OCI-LY3 (cell line): Measurements from ENCODE around the gene GREM2.

Experiments used
- H2AFZ ChIP-seq: fragments of 200-600, 300-600 bp; shearing (Covaris generic); 2 replicates; pipeline ENCODE4 v1.6.0; 2014; ENCODE audit warnings: antibody characterized with exemption, low read depth, low read length
- H3K27ac ChIP-seq: fragments of 200-600, 300-600 bp; sonication (generic); 2 replicates; pipeline ENCODE4 v1.5.1; 2014; ENCODE audit warnings: mild to moderate bottlenecking, low read length, moderate library complexity, mixed read lengths
- H3K27me3 ChIP-seq: fragments of 200-600, 300-600 bp; sonication (generic); 2 replicates; pipeline ENCODE4 v1.6.1; 2014; ENCODE audit warnings: low read depth, low read length, mixed read lengths
- H3K36me3 ChIP-seq: fragments of 200-600, 300-600 bp; sonication (generic); replicated peaks from 2 replicates; pipeline ENCODE3; 2014; ENCODE audit warnings: low read depth, low read length, mixed read lengths
- H3K4me1 ChIP-seq: fragments of 300-600, 200-600 bp; sonication (generic); 2 replicates; pipeline ENCODE4 v1.6.1; 2014; ENCODE audit warnings: low read length, mixed read lengths
- H3K4me2 ChIP-seq: fragments of 200-600, 300-600 bp; sonication (generic); 2 replicates; pipeline ENCODE4 v1.6.1; 2014; ENCODE audit warnings: low read length, mixed read lengths
- H3K4me3 ChIP-seq: fragments of 300-600, 200-600 bp; sonication (generic); 2 replicates; pipeline ENCODE4 v1.5.1; 2014; ENCODE audit warnings: antibody characterized with exemption, mild to moderate bottlenecking, low read length, moderate library complexity
- H3K79me2 ChIP-seq: fragments of 300-600, 200-600 bp; shearing (Covaris generic); 2 replicates; pipeline ENCODE4 v1.6.1; 2014; ENCODE audit warnings: mild to moderate bottlenecking, low read length, mixed read lengths
- H3K9ac ChIP-seq: fragments of 300-600, 200-600 bp; shearing (Covaris generic); 2 replicates; pipeline ENCODE4 v1.6.0; 2014; ENCODE audit warnings: mild to moderate bottlenecking, low read length, moderate library complexity
- H3K9me3 ChIP-seq: fragments of 200-600, 300-600 bp; shearing (Covaris generic); 2 replicates; pipeline ENCODE4 v1.6.1; 2014; ENCODE audit warnings: low read length, mixed read lengths; ENCODE audit not compliant: insufficient read depth
- H4K20me1 ChIP-seq: fragments of 200-600, 300-600 bp; sonication (generic); 2 replicates; pipeline ENCODE4 v1.6.1; 2016; ENCODE audit warnings: low read length, mixed read lengths; ENCODE audit not compliant: insufficient read depth
- EZH2phosphoT487 ChIP-seq: fragments of 200-600 bp; shearing (Covaris generic); IDR thresholded peaks from 2 replicates; pipeline ENCODE4 v1.6.1; 2018; ENCODE audit warnings: antibody characterized with exemption, mixed run types, low read depth
- TF ChIP-seq, protein P1 (sequence below): fragments of 200-600, 300-600 bp; sonication (generic); IDR thresholded peaks from 2 replicates; pipeline ENCODE4 v1.5.1; 2014; ENCODE audit warnings: antibody characterized with exemption, low read length, low read depth

GREM2 gene

DNA sequence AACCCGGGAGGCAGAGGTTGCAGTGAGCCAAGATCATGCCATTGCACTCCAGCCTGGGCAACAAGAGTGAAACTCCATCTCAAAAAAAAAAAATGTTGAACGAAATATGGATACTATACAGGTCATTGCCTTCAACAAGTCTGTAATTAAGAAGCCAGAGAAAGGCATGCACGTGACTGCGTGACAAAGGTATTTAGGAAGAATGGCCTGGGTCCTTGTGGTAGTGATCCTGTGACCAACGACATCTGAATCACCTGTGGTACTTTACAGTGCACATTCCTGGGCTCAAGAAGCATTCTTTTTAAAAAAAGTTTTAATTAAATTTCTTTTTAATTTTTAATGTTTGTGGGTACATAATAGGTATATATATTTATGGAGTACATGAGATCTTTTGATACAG, 115.0 kb downstream of the GREM2 start:
- Histone ChIP-seq H2AFZ (no peak overlapping the region), H3K9ac (no peak overlapping the region), H3K4me2 (no peak overlapping the region), H3K4me3 (no peak overlapping the region), H3K4me1 (no peaks in the 10 kb centered on the region), H3K36me3 (no peaks in the 10 kb centered on the region), H3K27ac (no peak overlapping the region), H3K9me3 (no peaks in the 10 kb centered on the region), H4K20me1 (no peaks in the 10 kb centered on the region), H3K79me2 (no peaks in the 10 kb centered on the region), H3K27me3 (no peaks in the 10 kb centered on the region)
- no peak for TF ChIP-seq EZH2phosphoT487
- TF ChIP-seq, protein P1, sequence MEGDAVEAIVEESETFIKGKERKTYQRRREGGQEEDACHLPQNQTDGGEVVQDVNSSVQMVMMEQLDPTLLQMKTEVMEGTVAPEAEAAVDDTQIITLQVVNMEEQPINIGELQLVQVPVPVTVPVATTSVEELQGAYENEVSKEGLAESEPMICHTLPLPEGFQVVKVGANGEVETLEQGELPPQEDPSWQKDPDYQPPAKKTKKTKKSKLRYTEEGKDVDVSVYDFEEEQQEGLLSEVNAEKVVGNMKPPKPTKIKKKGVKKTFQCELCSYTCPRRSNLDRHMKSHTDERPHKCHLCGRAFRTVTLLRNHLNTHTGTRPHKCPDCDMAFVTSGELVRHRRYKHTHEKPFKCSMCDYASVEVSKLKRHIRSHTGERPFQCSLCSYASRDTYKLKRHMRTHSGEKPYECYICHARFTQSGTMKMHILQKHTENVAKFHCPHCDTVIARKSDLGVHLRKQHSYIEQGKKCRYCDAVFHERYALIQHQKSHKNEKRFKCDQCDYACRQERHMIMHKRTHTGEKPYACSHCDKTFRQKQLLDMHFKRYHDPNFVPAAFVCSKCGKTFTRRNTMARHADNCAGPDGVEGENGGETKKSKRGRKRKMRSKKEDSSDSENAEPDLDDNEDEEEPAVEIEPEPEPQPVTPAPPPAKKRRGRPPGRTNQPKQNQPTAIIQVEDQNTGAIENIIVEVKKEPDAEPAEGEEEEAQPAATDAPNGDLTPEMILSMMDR, result no peak

DNA sequence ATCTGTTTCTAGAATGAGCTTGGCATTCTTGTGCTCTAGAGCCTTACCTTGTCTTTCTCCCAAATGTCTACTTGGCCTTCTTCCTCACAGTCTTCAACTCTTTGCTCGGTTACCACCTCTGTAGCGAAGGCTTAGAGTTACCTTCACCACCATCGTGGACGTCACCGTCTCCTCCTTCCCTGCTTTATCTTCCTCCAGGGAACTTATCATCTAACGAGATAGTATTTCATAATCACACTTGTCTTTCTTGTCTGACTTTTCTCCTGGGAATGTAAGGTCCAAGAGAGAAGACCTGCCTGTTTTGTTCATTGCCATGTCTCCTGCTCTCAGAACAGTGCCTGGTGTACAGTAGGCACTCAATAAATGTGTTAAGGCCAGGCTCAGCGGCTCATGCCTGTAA, 115.6 kb downstream of the GREM2 start:
- no peak overlapping the region for H3K4me3 ChIP-seq
- no peaks in the 10 kb centered on the region for H3K9me3 ChIP-seq
- H3K27ac ChIP-seq, result no peak overlapping the region
- no peaks in the 10 kb centered on the region for H3K27me3 ChIP-seq
- H3K9ac ChIP-seq, result no peak overlapping the region
- H3K79me2 ChIP-seq, result no peaks in the 10 kb centered on the region
- no peak overlapping the region for H2AFZ ChIP-seq
- no peaks in the 10 kb centered on the region for H3K4me1 ChIP-seq
- TF ChIP-seq, protein P1, result no peak
- no peak for TF ChIP-seq EZH2phosphoT487
- H4K20me1 ChIP-seq, result no peaks in the 10 kb centered on the region
- H3K4me2 ChIP-seq, result no peak overlapping the region
- no peaks in the 10 kb centered on the region for H3K36me3 ChIP-seq

DNA sequence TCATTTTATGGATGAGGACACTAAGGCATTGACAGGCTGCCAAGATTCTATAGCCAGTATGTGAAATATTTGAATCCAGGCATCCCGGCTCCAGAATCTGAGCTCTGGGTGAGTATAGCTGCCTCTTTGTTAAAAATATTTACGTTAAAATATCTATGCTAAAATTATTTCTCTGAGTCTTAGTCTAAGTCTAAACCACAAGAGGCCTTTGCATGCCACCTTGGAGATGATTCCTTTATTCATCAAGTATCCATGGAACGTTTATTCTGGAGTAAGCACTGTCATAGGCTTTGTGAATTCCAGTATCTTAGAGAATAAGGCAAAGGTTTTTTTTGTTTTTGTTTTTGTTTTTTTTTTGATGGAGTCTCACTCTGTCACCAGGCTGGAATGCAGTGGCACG, 116.4 kb downstream of the GREM2 start:
- TF ChIP-seq EZH2phosphoT487, result no peak
- TF ChIP-seq, protein P1, result no peak
- H3K4me2 ChIP-seq, result no peak overlapping the region
- no peaks in the 10 kb centered on the region for H4K20me1 ChIP-seq
- no peaks in the 10 kb centered on the region for H3K9me3 ChIP-seq
- no peak overlapping the region for H2AFZ ChIP-seq
- H3K4me1 ChIP-seq, result no peaks in the 10 kb centered on the region
- H3K79me2 ChIP-seq, result no peaks in the 10 kb centered on the region
- no peaks in the 10 kb centered on the region for H3K36me3 ChIP-seq
- H3K4me3 ChIP-seq, result no peak overlapping the region
- H3K27ac ChIP-seq, result no peak overlapping the region
- 0 out of 2 replicates have a peak, but pooled peaks cover 4% of the 10 kb centered on the region for H3K27me3 ChIP-seq
- no peak overlapping the region for H3K9ac ChIP-seq

DNA sequence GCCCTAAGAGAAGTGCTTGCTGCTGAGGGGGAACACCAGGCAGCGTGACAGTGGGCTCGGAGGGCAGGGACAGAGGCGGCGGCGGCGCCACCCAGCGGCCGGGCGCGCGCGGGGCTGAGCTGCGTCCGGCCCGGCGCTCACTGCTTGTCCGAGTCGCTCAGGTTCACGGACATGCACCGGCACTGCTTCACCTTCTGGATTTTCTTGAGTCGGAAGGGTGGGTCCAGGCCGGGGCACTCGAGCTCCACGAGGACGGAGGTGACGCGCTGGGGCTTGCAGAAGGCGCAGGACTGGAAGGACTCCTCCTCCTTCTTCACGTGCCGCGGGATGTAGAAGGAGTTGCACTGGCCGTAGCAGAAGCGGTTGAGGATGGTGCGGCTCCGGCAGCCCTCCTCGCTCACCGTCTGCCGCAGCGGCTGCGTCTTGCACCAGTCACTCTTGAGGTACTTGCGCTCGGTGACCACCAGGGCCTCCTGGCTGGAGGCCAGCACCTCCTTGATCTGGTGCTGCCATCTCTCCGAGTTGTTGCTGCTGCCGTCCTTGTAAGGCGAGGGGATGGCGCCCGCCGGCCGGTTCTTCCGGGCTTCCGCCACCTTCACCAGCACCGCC, 119.0 kb downstream of the GREM2 start:
- Histone ChIP-seq H3K4me2 (no peak overlapping the region), H3K36me3 (no peaks in the 10 kb centered on the region), H3K4me3 (no peak overlapping the region), H3K27ac (no peak overlapping the region), H3K27me3 (peaks cover 21% of the 10 kb centered on the region), H3K9ac (no peak overlapping the region), H4K20me1 (no peaks in the 10 kb centered on the region), H2AFZ (no peak overlapping the region), H3K79me2 (no peaks in the 10 kb centered on the region), H3K4me1 (no peaks in the 10 kb centered on the region), H3K9me3 (no peaks in the 10 kb centered on the region)
- TF ChIP-seq, protein P1, result no peak
- no peak for TF ChIP-seq EZH2phosphoT487
